ENCODE measurements around the gene EZR. TPM values are rescaled to one million over a fixed set of nuclear protein-coding genes. Genes with fewer than 3 reads are reported as not detected.

EZR gene
- total and polyA plus RNA-seq, 2 of the 8 experiments (the other 6 are each of a cell fraction or from before 2014, with no cell fraction given) = 122 to 286 TPM

DNA sequence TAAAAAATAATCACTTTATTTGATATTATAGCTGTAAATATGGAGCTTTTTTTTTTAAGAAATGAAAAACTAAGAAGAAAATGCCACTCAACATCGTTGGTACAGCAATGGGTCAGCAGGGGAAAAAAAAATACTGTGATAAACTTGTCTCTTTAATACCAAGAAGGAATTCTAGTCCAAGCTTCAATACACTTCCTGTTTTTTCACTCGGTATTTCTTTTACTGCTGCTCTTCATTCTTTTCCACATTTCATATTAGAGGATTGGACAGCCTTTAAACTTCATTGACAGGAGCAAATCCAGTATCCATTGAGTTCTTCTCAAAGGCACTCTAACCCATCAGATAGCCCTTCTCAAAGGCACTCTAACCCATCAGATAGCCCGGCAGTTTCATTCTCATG, 22.2 kb upstream of the EZR start:
- Histone ChIP-seq H4K91ac (replicated peaks; ENCODE audit: insufficient read length, low read length) (no peak overlapping the region), H3K27me3 (replicated peaks in 1 of 4; ENCODE audit: control insufficient read depth in 3 of 4, extremely low read depth in 1 of 4, insufficient read depth in 3 of 4, low read length in 3 of 4) (no peaks in the 10 kb centered on the region), H3K79me1 (ENCODE audit: low read depth, low read length) (no peaks in the 10 kb centered on the region), H3K4me2 (ENCODE audit: insufficient read depth in 1 of 2, low read depth in 2 of 2, low read length in 2 of 2) (no peak overlapping the region), H3K4me1 (replicated peaks in 1 of 4; ENCODE audit: control insufficient read depth in 3 of 4, insufficient read depth in 4 of 4, low read length in 3 of 4) (peaks cover 0 to 3% (median 0%) of the 10 kb centered on the region in 4 experiments; a peak in 1 of 7 replicates), H4K5ac (ENCODE audit: insufficient read length, low read depth, low read length) (no peak overlapping the region), H3K18ac (ENCODE audit: extremely low read depth, low read length) (no peak overlapping the region), H3K4me3 (ENCODE audit: extremely low read depth in 1 of 4, insufficient read depth in 2 of 4, low read depth in 3 of 4, low read length in 4 of 4) (no peak overlapping the region), H4K20me1 (replicated peaks in 1 of 2; ENCODE audit: control insufficient read depth in 1 of 2, insufficient read depth in 2 of 2, low read length in 2 of 2) (no peaks in the 10 kb centered on the region), H3K14ac (ENCODE audit: insufficient read length) (no peak overlapping the region), H3K56ac (replicated peaks; ENCODE audit: insufficient read length, low read depth, low read length) (no peak overlapping the region), H2BK12ac (ENCODE audit: low read depth, low read length) (no peak overlapping the region), H3K4ac (replicated peaks; ENCODE audit: insufficient read length, low read depth, low read length) (no peak overlapping the region), H3K9me3 (ENCODE audit: insufficient read depth in 2 of 2, low read depth in 1 of 2, low read length in 1 of 2) (no peaks in the 10 kb centered on the region), H2AK5ac (ENCODE audit: low read depth, low read length) (no peak overlapping the region), H2BK5ac (ENCODE audit: low read depth, low read length) (no peak overlapping the region), H3K23me2 (ENCODE audit: low read depth, low read length) (0 out of 2 replicates have a peak, but pooled peaks cover 1% of the 10 kb centered on the region), H2AFZ (ENCODE audit: low read length) (no peak overlapping the region), H3K9ac (replicated peaks in 1 of 4; ENCODE audit: extremely low read depth in 1 of 4, low read depth in 3 of 4, low read length in 3 of 4) (no peak overlapping the region), H2BK120ac (replicated peaks; ENCODE audit: low read depth, low read length) (no peak overlapping the region), H3K36me3 (ENCODE audit: control insufficient read depth in 2 of 4, insufficient read depth in 4 of 4, low read length in 3 of 4) (no peaks in the 10 kb centered on the region), H2BK15ac (ENCODE audit: low read length) (no peak overlapping the region), H4K8ac (ENCODE audit: extremely low read depth, insufficient read depth, low read length) (no peak overlapping the region), H3K23ac (ENCODE audit: insufficient read length) (no peak overlapping the region), H2BK20ac (ENCODE audit: low read length) (no peak overlapping the region), H3K79me2 (ENCODE audit: control insufficient read depth in 1 of 2, insufficient read depth in 2 of 2, low read length in 2 of 2) (no peaks in the 10 kb centered on the region), H3K27ac (ENCODE audit: low read depth, low read length) (no peak overlapping the region)
- 89% methylated on average over 3 of the region's 3 CpGs; no CpG with 5 or more reads in 1 of the 2 experiments for WGBS, 2 experiments (ENCODE audit: extremely low coverage in 1 of 2, insufficient coverage in 1 of 2, insufficient read length in 1 of 2, insufficient replicate concordance in 2 of 2, low coverage in 1 of 2, low lambda C conversion rate in 2 of 2, missing lambda C conversion rate in 1 of 2)
- FAIRE-seq (no peak), DNase-seq (ENCODE audit: low read depth in 1 of 2, low spot score in 2 of 2) (no peak)
- CTCF ChIA-PET (ENCODE audit: partially characterized antibody) = interaction anchor here (1.5 kb wide), 1 partner anchor 9 kb away, joined by 6 read pairs; no protein-coding TSS in a partner anchor
- TF ChIP-seq CBX5 (IDR thresholded peaks at IDR 0.05; ENCODE audit: low read depth, low read length) (no peak), EGR1 (IDR thresholded peaks at IDR 0.05; ENCODE audit: borderline replicate concordance, low read depth, low read length) (no peak), POU5F1 (IDR thresholded peaks at IDR 0.05; ENCODE audit: low read depth, low read length) (no peak), RFX5 (IDR thresholded peaks at IDR 0.05; ENCODE audit: borderline replicate concordance, low read depth, low read length) (no peak)
- POLR2A ChIA-PET (ENCODE audit: partially characterized antibody) = interaction anchor here (0.8 kb wide), 1 partner anchor 32 kb away, joined by 3 read pairs; no protein-coding TSS in a partner anchor
